H1 (cell line): Measurements from ENCODE around the gene RPTOR. TPM values are rescaled to one million over a fixed set of nuclear protein-coding genes. Genes with fewer than 3 reads are reported as not detected.

Source experiments
- CTCF ChIA-PET: fragments of 300-600 bp; sonication (Branson Sonifier 250); formaldehyde crosslinking; loops from one replicate; lab custom pipeline; 2021; ENCODE audit not compliant: partially characterized antibody; lab: Charles Lee
- POLR2A ChIA-PET: fragments of 300-600 bp; sonication (Branson Sonifier 250); formaldehyde crosslinking; loops from one replicate; lab custom pipeline; 2021; ENCODE audit warnings: inconsistent platforms; ENCODE audit not compliant: partially characterized antibody; lab: Charles Lee
- DNase-seq, 2 experiments: peaks; one replicate each; pipeline versions ENCODE4 v3.0.0 to v3.0.0-alpha.2; 2010 to 2022; ENCODE audit warnings: low spot score in 2 of 2, low read depth in 1 of 2, mixed read lengths in 1 of 2
- FAIRE-seq: peaks from 2 replicates; lab custom pipeline; 2011; peaks lifted over from hg19 to GRCh38; lab: Jason Lieb, UNC
- H2AFZ ChIP-seq: 2 replicates; pipeline ENCODE4 v1.8.1; 2012; ENCODE audit warnings: low read length, inconsistent platforms
- H2AK5ac ChIP-seq: 2 replicates; pipeline ENCODE4 v1.6.1; 2013; ENCODE audit warnings: low read depth, low read length
- H2BK120ac ChIP-seq: replicated peaks from 2 replicates; pipeline ENCODE3; 2013; ENCODE audit warnings: low read depth, low read length, inconsistent platforms
- H2BK12ac ChIP-seq: 2 replicates; pipeline ENCODE4 v1.6.1; 2013; ENCODE audit warnings: low read depth, low read length
- H2BK15ac ChIP-seq: 2 replicates; pipeline ENCODE4 v1.6.1; 2013; ENCODE audit warnings: low read length
- H2BK20ac ChIP-seq: 2 replicates; pipeline ENCODE4 v1.6.1; 2013; ENCODE audit warnings: low read length
- H2BK5ac ChIP-seq: 2 replicates; pipeline ENCODE4 v1.6.1; 2013; ENCODE audit warnings: low read depth, low read length
- H3K14ac ChIP-seq: 2 replicates; pipeline ENCODE4 v1.6.1; 2013; ENCODE audit warnings: inconsistent platforms; ENCODE audit not compliant: insufficient read length
- H3K18ac ChIP-seq: 2 replicates; pipeline ENCODE4 v1.6.1; 2013; ENCODE audit warnings: low read length; ENCODE audit errors: extremely low read depth
- H3K23ac ChIP-seq: 2 replicates; pipeline ENCODE4 v1.6.1; 2013; ENCODE audit warnings: inconsistent platforms; ENCODE audit not compliant: insufficient read length
- H3K23me2 ChIP-seq: 2 replicates; pipeline ENCODE4 v1.6.1; 2013; ENCODE audit warnings: low read depth, low read length
- H3K27ac ChIP-seq: 2 replicates; pipeline ENCODE4 v1.6.1; 2011; ENCODE audit warnings: low read depth, low read length, inconsistent platforms
- H3K27me3 ChIP-seq, 4 experiments: replicated peaks in 1 of 4; 1 replicate in 1 of 4; 2 replicates in 3 of 4; pipeline versions ENCODE4 v1.6.1 to v1.8.1; 2011 to 2013; ENCODE audit warnings: low read length in 3 of 4, mild to moderate bottlenecking in 3 of 4, inconsistent platforms in 2 of 4, mixed read lengths in 2 of 4, moderate library complexity in 1 of 4; ENCODE audit not compliant: control insufficient read depth in 3 of 4, insufficient read depth in 3 of 4; ENCODE audit errors: extremely low read depth in 1 of 4
- H3K36me3 ChIP-seq, 4 experiments: 2 replicates each; pipeline versions ENCODE4 v1.6.1 to v1.8.1; 2011 to 2013; ENCODE audit warnings: mild to moderate bottlenecking in 4 of 4, low read length in 3 of 4, moderate library complexity in 2 of 4, control low read depth in 1 of 4, inconsistent platforms in 1 of 4; ENCODE audit not compliant: insufficient read depth in 4 of 4, control insufficient read depth in 2 of 4
- H3K4ac ChIP-seq: replicated peaks from 2 replicates; pipeline ENCODE3; 2013; ENCODE audit warnings: low read length, low read depth, mixed read lengths, inconsistent platforms; ENCODE audit not compliant: insufficient read length
- H3K4me1 ChIP-seq, 4 experiments: replicated peaks in 1 of 4; 1 replicate in 1 of 4; 2 replicates in 3 of 4; pipeline versions ENCODE4 v1.6.1 to v1.8.1; 2011 to 2013; ENCODE audit warnings: low read length in 3 of 4, inconsistent platforms in 2 of 4, mixed read lengths in 1 of 4; ENCODE audit not compliant: insufficient read depth in 4 of 4, control insufficient read depth in 3 of 4
- H3K4me2 ChIP-seq, 2 experiments: 2 replicates each; pipeline versions ENCODE4 v1.6.1 to v1.8.1; 2011 to 2013; ENCODE audit warnings: low read depth in 2 of 2, low read length in 2 of 2, control low read depth in 1 of 2, inconsistent platforms in 1 of 2, mild to moderate bottlenecking in 1 of 2; ENCODE audit not compliant: insufficient read depth in 1 of 2
- H3K4me3 ChIP-seq, 4 experiments: fragments of 200-600, 300-600 bp in 1 of 4; sonication (generic), shearing (Covaris generic), sonication (Bioruptor Twin) in 1 of 4; 2 replicates each; pipeline versions ENCODE4 v1.5.1 to v1.8.1; 2011 to 2016; ENCODE audit warnings: low read length in 4 of 4, low read depth in 3 of 4, control low read depth in 2 of 4, inconsistent platforms in 2 of 4, mild to moderate bottlenecking in 2 of 4, mixed read lengths in 1 of 4, moderate library complexity in 1 of 4; ENCODE audit not compliant: insufficient read depth in 2 of 4; ENCODE audit errors: extremely low read depth in 1 of 4
- H3K56ac ChIP-seq: replicated peaks from 2 replicates; pipeline ENCODE3; 2013; ENCODE audit warnings: low read depth, mild to moderate bottlenecking, mixed read lengths, low read length, inconsistent platforms; ENCODE audit not compliant: insufficient read length
- H3K79me1 ChIP-seq: 2 replicates; pipeline ENCODE4 v1.6.1; 2013; ENCODE audit warnings: low read depth, low read length, control low read depth
- H3K79me2 ChIP-seq, 2 experiments: 2 replicates each; pipeline versions ENCODE4 v1.6.1 to v1.8.1; 2012 to 2013; ENCODE audit warnings: low read length in 2 of 2, mild to moderate bottlenecking in 2 of 2, inconsistent platforms in 1 of 2; ENCODE audit not compliant: insufficient read depth in 2 of 2, control insufficient read depth in 1 of 2
- H3K9ac ChIP-seq, 4 experiments: replicated peaks in 1 of 4; 1 replicate in 1 of 4; 2 replicates in 3 of 4; pipeline versions ENCODE4 v1.6.1 to v1.8.1; 2011 to 2013; ENCODE audit warnings: low read depth in 3 of 4, low read length in 3 of 4, control low read depth in 2 of 4, mild to moderate bottlenecking in 2 of 4, moderate library complexity in 2 of 4, inconsistent platforms in 1 of 4; ENCODE audit errors: extremely low read depth in 1 of 4
- H3K9me3 ChIP-seq, 2 experiments: 2 replicates each; pipeline versions ENCODE4 v1.6.1 to v1.8.1; 2012 to 2013; ENCODE audit warnings: mild to moderate bottlenecking in 2 of 2, moderate library complexity in 2 of 2, control low read depth in 1 of 2, inconsistent platforms in 1 of 2, low read depth in 1 of 2, low read length in 1 of 2, mixed read lengths in 1 of 2; ENCODE audit not compliant: insufficient read depth in 2 of 2
- H4K20me1 ChIP-seq, 2 experiments: replicated peaks in 1 of 2; 2 replicates each; pipeline versions ENCODE3 to v1.8.1; 2011 to 2013; ENCODE audit warnings: inconsistent platforms in 2 of 2, low read length in 2 of 2, mild to moderate bottlenecking in 1 of 2; ENCODE audit not compliant: insufficient read depth in 2 of 2, control insufficient read depth in 1 of 2
- H4K5ac ChIP-seq: 2 replicates; pipeline ENCODE4 v1.6.1; 2013; ENCODE audit warnings: low read length, low read depth, mixed read lengths, inconsistent platforms; ENCODE audit not compliant: insufficient read length
- H4K8ac ChIP-seq: 2 replicates; pipeline ENCODE4 v1.8.0; 2013; ENCODE audit warnings: mild to moderate bottlenecking, moderate library complexity, low read length, inconsistent platforms; ENCODE audit not compliant: insufficient read depth; ENCODE audit errors: extremely low read depth
- H4K91ac ChIP-seq: replicated peaks from 2 replicates; pipeline ENCODE3; 2013; ENCODE audit warnings: low read length, mixed read lengths, inconsistent platforms; ENCODE audit not compliant: insufficient read length
- CEBPB ChIP-seq: IDR thresholded peaks from 2 replicates; pipeline ENCODE4 v1.6.1; 2012; ENCODE audit warnings: low read depth, low read length
- CHD1 ChIP-seq: IDR thresholded peaks from 2 replicates; pipeline ENCODE4 v1.6.1; 2012; ENCODE audit warnings: low read depth, low read length, improper control_type of control experiment
- GABPA ChIP-seq: IDR thresholded peaks from 2 replicates; pipeline ENCODE4 v1.6.1; 2011; ENCODE audit warnings: mild to moderate bottlenecking, low read length, moderate library complexity, borderline replicate concordance; ENCODE audit not compliant: insufficient read depth
- GTF2F1 ChIP-seq: IDR thresholded peaks from 2 replicates; pipeline ENCODE4 v1.6.1; 2012; ENCODE audit warnings: low read depth, low read length, improper control_type of control experiment, borderline replicate concordance
- RBBP5 ChIP-seq: IDR thresholded peaks from 2 replicates; pipeline ENCODE4 v1.7.1; 2012; ENCODE audit warnings: low read depth, mild to moderate bottlenecking, inconsistent platforms, low read length, moderate library complexity, borderline replicate concordance
- RNF2 ChIP-seq: fragments of 200-900, 300-1000 bp; sonication (generic); IDR thresholded peaks from 2 replicates; pipeline ENCODE4 v1.7.1; 2016; ENCODE audit warnings: borderline replicate concordance, low read depth, mild to moderate bottlenecking, antibody characterized with exemption, low read length; ENCODE audit not compliant: poor library complexity, severe bottlenecking; ENCODE audit errors: missing control alignments
- RXRA ChIP-seq: IDR thresholded peaks from 2 replicates; pipeline ENCODE4 v1.6.1; 2011; ENCODE audit warnings: low read depth, mild to moderate bottlenecking, low read length, moderate library complexity; ENCODE audit not compliant: insufficient read depth
- TBP ChIP-seq: IDR thresholded peaks from 2 replicates; pipeline ENCODE4 v1.6.1; 2011; ENCODE audit warnings: low read depth, low read length, improper control_type of control experiment
- WGBS, 2 experiments: shearing (Covaris generic) in 1 of 2; methylation state at CpG; one replicate each; pipeline versions ENCODE4 v1.1.6 to v1.1.7; 2013 to 2015; ENCODE audit warnings: low lambda C conversion rate in 2 of 2, mixed read lengths in 2 of 2, inconsistent platforms in 1 of 2, low coverage in 1 of 2, missing lambda C conversion rate in 1 of 2; ENCODE audit not compliant: insufficient replicate concordance in 2 of 2, insufficient coverage in 1 of 2, insufficient read length in 1 of 2; ENCODE audit errors: extremely low coverage in 1 of 2, missing lambda C conversion rate in 1 of 2; 5-methylcytosine and 5-hydroxymethylcytosine counted together
- polyA plus RNA-seq, 7 experiments: library from polyadenylated mRNA; depleted of rRNA in 3 of 7; stranded (reverse) in 5 of 7; unstranded in 2 of 7; fragments of >200 nt in 5 of 7; fragments of 200-250 nt in 2 of 7; gene quantifications; 1 replicate in 5 of 7; 2 replicates in 1 of 7; 4 replicates in 1 of 7; pipeline versions ENCODE4 v1.2.1 to v1.2.3, GENCODE V29; 2011 to 2013; ENCODE audit warnings: missing spikeins in 2 of 7, mixed read lengths in 2 of 7
- total RNA-seq: library from RNA; stranded (reverse); fragmentation: NEBNext Ultra II Directional; extraction: Animal tissue kit (Norgen Biotek cat#: 25700); gene quantifications from 2 replicates; pipeline ENCODE4 v1.2.1, GENCODE V29; 2021
- TF ChIP-seq, protein P1 (sequence below): IDR thresholded peaks from 2 replicates; pipeline ENCODE4 v1.6.1; 2011; ENCODE audit warnings: low read length, improper control_type of control experiment
- TF ChIP-seq, protein P2 (sequence below): IDR thresholded peaks from 2 replicates; pipeline ENCODE4 v1.6.1; 2011; ENCODE audit warnings: low read depth, mild to moderate bottlenecking, low read length; ENCODE audit not compliant: insufficient read depth

RPTOR gene
- total and polyA plus RNA-seq, 2 of the 8 experiments (the other 6 are each of a cell fraction or from before 2014, with no cell fraction given) = 6.9 to 28.7 TPM

DNA sequence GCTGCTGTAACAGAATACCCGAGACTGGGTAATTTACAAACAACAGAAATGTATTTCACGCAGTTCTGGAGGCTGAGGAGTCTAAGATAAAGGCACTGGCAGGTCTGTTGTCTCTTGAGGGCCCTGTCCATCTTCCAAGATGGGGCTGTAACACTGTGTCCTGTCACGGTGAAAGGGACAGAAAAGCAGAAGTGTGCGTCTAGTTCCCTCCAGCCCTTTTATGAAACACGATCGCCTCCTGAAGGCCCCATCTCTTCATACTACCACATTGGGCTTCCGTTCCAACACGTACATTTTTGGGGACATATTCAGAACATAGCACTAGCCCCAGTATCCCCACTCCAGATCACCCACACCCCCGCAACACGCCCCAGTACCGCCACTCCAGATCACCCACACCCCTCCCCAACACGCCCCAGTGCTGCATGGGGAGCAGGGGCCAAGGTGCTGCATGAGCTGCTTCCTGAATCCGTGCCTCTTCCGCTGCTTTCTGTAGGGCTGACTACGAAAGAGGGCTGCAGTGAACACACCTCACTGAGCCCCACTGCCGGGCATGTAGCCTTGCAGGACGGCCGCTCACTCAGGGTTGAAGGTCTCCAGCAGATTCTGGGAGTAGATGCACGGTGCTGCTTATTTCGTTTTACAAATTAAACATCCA lies 91.9 kb downstream of the RPTOR start:
- Histone ChIP-seq H4K20me1 (peaks cover 9 to 18% of the 10 kb centered on the region in 2 experiments), H3K23me2 (peaks cover 2% of the 10 kb centered on the region), H3K27ac (no peak overlapping the region), H3K27me3 (no peaks in the 10 kb centered on the region), H3K79me1 (peaks cover 21% of the 10 kb centered on the region), H3K9me3 (no peaks in the 10 kb centered on the region), H3K4me1 (peaks cover 0 to 4% (median 1%) of the 10 kb centered on the region in 4 experiments; a peak in 2 of 7 replicates), H2BK12ac (no peak overlapping the region), H3K4ac (no peak overlapping the region), H3K9ac (no peak overlapping the region), H2AFZ (no peak overlapping the region), H3K14ac (no peak overlapping the region), H4K91ac (no peak overlapping the region), H2BK15ac (no peak overlapping the region), H3K79me2 (peaks cover 0 to 35% of the 10 kb centered on the region in 2 experiments; a peak in 2 of 4 replicates), H3K4me3 (no peak overlapping the region), H4K8ac (no peak overlapping the region), H2BK120ac (no peak overlapping the region), H3K56ac (no peak overlapping the region), H2BK5ac (0 out of 2 replicates have a peak overlapping the region, but pooled peaks have one; percentile 12), H2BK20ac (no peak overlapping the region), H3K36me3 (no peaks in the 10 kb centered on the region), H4K5ac (no peak overlapping the region), H3K4me2 (no peak overlapping the region), H3K23ac (no peak overlapping the region), H2AK5ac (no peak overlapping the region), H3K18ac (no peak overlapping the region)
- WGBS, 2 experiments = 93% methylated on average over 20 of the region's 20 CpGs; no CpG with 5 or more reads in 1 of the 2 experiments
- POLR2A ChIA-PET = no interaction called here
- DNase-seq (no peak), FAIRE-seq (no peak)
- CTCF ChIA-PET = interaction anchor here (0.9 to 4.6 kb wide), 4 partner anchors 11 to 262 kb away, joined by 4 to 30 read pairs (median 4); no protein-coding TSS in a partner anchor
- TF ChIP-seq TBP (no peak), RXRA (no peak), CEBPB (no peak), CHD1 (no peak), RNF2 (no peak), GTF2F1 (no peak), GABPA (no peak), RBBP5 (no peak)
- TF ChIP-seq, protein P1, sequence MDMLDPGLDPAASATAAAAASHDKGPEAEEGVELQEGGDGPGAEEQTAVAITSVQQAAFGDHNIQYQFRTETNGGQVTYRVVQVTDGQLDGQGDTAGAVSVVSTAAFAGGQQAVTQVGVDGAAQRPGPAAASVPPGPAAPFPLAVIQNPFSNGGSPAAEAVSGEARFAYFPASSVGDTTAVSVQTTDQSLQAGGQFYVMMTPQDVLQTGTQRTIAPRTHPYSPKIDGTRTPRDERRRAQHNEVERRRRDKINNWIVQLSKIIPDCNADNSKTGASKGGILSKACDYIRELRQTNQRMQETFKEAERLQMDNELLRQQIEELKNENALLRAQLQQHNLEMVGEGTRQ = no peak
- TF ChIP-seq, protein P2, sequence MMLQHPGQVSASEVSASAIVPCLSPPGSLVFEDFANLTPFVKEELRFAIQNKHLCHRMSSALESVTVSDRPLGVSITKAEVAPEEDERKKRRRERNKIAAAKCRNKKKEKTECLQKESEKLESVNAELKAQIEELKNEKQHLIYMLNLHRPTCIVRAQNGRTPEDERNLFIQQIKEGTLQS = no peak
